Neural progenitor cell (in vitro differentiated cells): ENCODE results near the gene DCP1A.

Source experiments
- CTCF ChIP-seq: fragments of 200-600 bp; sonication (generic); IDR thresholded peaks from 2 replicates; pipeline ENCODE4 v1.5.1; 2017; ENCODE audit warnings: antibody characterized with exemption, mild to moderate bottlenecking
- EZH2 ChIP-seq: fragments of 200-600 bp; sonication (generic); IDR thresholded peaks from 2 replicates; pipeline ENCODE4 v1.6.1; 2017; ENCODE audit warnings: antibody characterized with exemption, mild to moderate bottlenecking, moderate library complexity

- TF ChIP-seq CTCF (no peak), EZH2 (no peak)
Observed at GRCh38 chr3:53376679-53377078, 29.3 kb upstream of the DCP1A start.
